NCI-H1694 treated with DMSO at 0.1 percent for 48 hours (cell line): ENCODE measurements around the gene RNF168.
"Not testable (repeated sequence)": the region's sequence is repeated elsewhere in the genome, so short reads cannot be mapped to it uniquely, and the experiment has no call there.

Experiments
- DNase-seq: peaks from one replicate; lab custom pipeline; 2025; lab: John Stamatoyannopoulos, UW

RNF168 gene

GRCh38 chr3:196514913-196515621 lies 11.5 kb upstream of the RNF168 start, which contains the start of gene SMCO1:
Gene SMCO1 (minus strand): TSS chr3:196515346. CDS start chr3:196515209, 137 bp downstream.
- no peak for DNase-seq

GRCh38 chr3:196514350-196514716 lies 10.8 kb upstream of the RNF168 start:
- DNase-seq, result no peak

- DNase-seq, result no peak
Measured at GRCh38 chr3:196513697-196514349, 10.3 kb upstream of the RNF168 start.

GRCh38 chr3:196511646-196512425 lies 8.3 kb upstream of the RNF168 start:
- not testable (repeated sequence) for DNase-seq

- DNase-seq, result not testable (repeated sequence)
Measured at GRCh38 chr3:196511108-196511507, 7.5 kb upstream of the RNF168 start.

- no peak for DNase-seq
Measured at GRCh38 chr3:196506687-196507086, 3.1 kb upstream of the RNF168 start.

GRCh38 chr3:196504556-196504955 lies 988 bp upstream of the RNF168 start:
- DNase-seq, result no peak

GRCh38 chr3:196504077-196504398 lies 470 bp upstream of the RNF168 start:
- DNase-seq, result not testable (repeated sequence)

- DNase-seq, result no peak
Measured at GRCh38 chr3:196502775-196503195, 783 bp downstream of the RNF168 start.

- peak; percentile 15 for DNase-seq
Measured at GRCh38 chr3:196501316-196502044, 2.1 kb downstream of the RNF168 start.

GRCh38 chr3:196499807-196500524 lies 3.6 kb downstream of the RNF168 start:
- no peak for DNase-seq

GRCh38 chr3:196499061-196499460 lies 4.5 kb downstream of the RNF168 start:
- DNase-seq, result no peak

GRCh38 chr3:196498297-196498696 lies 5.3 kb downstream of the RNF168 start:
- no peak for DNase-seq

GRCh38 chr3:196496183-196496582 lies 7.4 kb downstream of the RNF168 start:
- no peak for DNase-seq

- no peak for DNase-seq
Measured at GRCh38 chr3:196493292-196493691, 10.3 kb downstream of the RNF168 start.

- no peak for DNase-seq
Measured at GRCh38 chr3:196492080-196492479, 11.5 kb downstream of the RNF168 start.

- DNase-seq, result no peak
Measured at GRCh38 chr3:196489747-196490146, 13.8 kb downstream of the RNF168 start.

- no peak for DNase-seq
Measured at GRCh38 chr3:196486263-196486662, 17.3 kb downstream of the RNF168 start.

- no peak for DNase-seq
Measured at GRCh38 chr3:196477678-196478077, 25.9 kb downstream of the RNF168 start.

- no peak for DNase-seq
Measured at GRCh38 chr3:196472286-196472685, 31.3 kb downstream of the RNF168 start.

- no peak for DNase-seq
Measured at GRCh38 chr3:196471551-196471950, 32.0 kb downstream of the RNF168 start.

GRCh38 chr3:196470182-196470581 lies 33.4 kb downstream of the RNF168 start:
- not testable (repeated sequence) for DNase-seq
